OCI-LY1 (cell line): ENCODE measurements around the gene LGALS8.

Experiments used
- H2AFZ ChIP-seq: fragments of 200-600 bp; sonication (generic), shearing (Covaris generic); 2 replicates; pipeline ENCODE4 v1.6.0; 2014; ENCODE audit warnings: antibody characterized with exemption, mild to moderate bottlenecking, low read length
- H3F3A ChIP-seq: fragments of 200-600 bp; sonication (generic), shearing (Covaris generic); 2 replicates; pipeline ENCODE4 v1.6.0; 2014; ENCODE audit warnings: mild to moderate bottlenecking, antibody characterized with exemption, low read length, moderate library complexity; ENCODE audit not compliant: insufficient read depth
- H3K27ac ChIP-seq: fragments of 200-600 bp; sonication (generic); 2 replicates; pipeline ENCODE4 v1.5.1; 2014; ENCODE audit warnings: low read length, mixed run types, mild to moderate bottlenecking, low read depth; ENCODE audit not compliant: poor library complexity, severe bottlenecking
- H3K27me3 ChIP-seq: fragments of 200-600 bp; sonication (generic); 2 replicates; pipeline ENCODE4 v1.6.0; 2014; ENCODE audit warnings: antibody characterized with exemption, mild to moderate bottlenecking, low read length, moderate library complexity; ENCODE audit not compliant: insufficient read depth
- H3K36me3 ChIP-seq: fragments of 200-600 bp; sonication (generic); 2 replicates; pipeline ENCODE4 v1.6.1; 2014; ENCODE audit warnings: mild to moderate bottlenecking, antibody characterized with exemption, low read length, moderate library complexity, mixed read lengths; ENCODE audit not compliant: insufficient read depth
- H3K4me1 ChIP-seq: fragments of 200-600 bp; sonication (generic); 2 replicates; pipeline ENCODE4 v1.5.1; 2014; ENCODE audit warnings: mild to moderate bottlenecking, low read length, moderate library complexity; ENCODE audit not compliant: insufficient read depth, severe bottlenecking
- H3K4me2 ChIP-seq: fragments of 200-600 bp; sonication (generic), shearing (Covaris generic); 2 replicates; pipeline ENCODE4 v1.6.1; 2014; ENCODE audit warnings: low read length
- H3K4me3 ChIP-seq: fragments of 200-600 bp; sonication (generic); 2 replicates; pipeline ENCODE4 v1.5.1; 2014; ENCODE audit warnings: low read length, low read depth, mild to moderate bottlenecking, mixed read lengths; ENCODE audit not compliant: poor library complexity, severe bottlenecking
- H3K79me2 ChIP-seq: fragments of 200-600 bp; shearing (Covaris generic); 2 replicates; pipeline ENCODE4 v1.6.1; 2016; ENCODE audit warnings: mixed run types, low read length, mixed read lengths; ENCODE audit not compliant: insufficient read depth
- H3K9ac ChIP-seq: fragments of 200-600 bp; sonication (generic), shearing (Covaris generic); 2 replicates; pipeline ENCODE4 v1.6.1; 2014; ENCODE audit warnings: mild to moderate bottlenecking, low read length, mixed read lengths
- H3K9me2 ChIP-seq: fragments of 200-600 bp; sonication (generic), shearing (Covaris generic); 2 replicates; pipeline ENCODE4 v1.6.1; 2014; ENCODE audit warnings: low read depth, mild to moderate bottlenecking, low read length, mixed read lengths
- H3K9me3 ChIP-seq: fragments of 200-600 bp; shearing (Covaris generic); 2 replicates; pipeline ENCODE4 v1.6.1; 2014; ENCODE audit warnings: low read length, mixed read lengths
- H4K20me1 ChIP-seq: fragments of 200-600 bp; sonication (generic), shearing (Covaris generic); 2 replicates; pipeline ENCODE4 v1.6.0; 2016; ENCODE audit warnings: mild to moderate bottlenecking, low read length; ENCODE audit not compliant: insufficient read depth
- CTCF ChIP-seq: fragments of 200-600 bp; sonication (generic), shearing (Covaris generic); IDR thresholded peaks from 2 replicates; pipeline ENCODE4 v1.5.1; 2017; ENCODE audit warnings: mild to moderate bottlenecking, antibody characterized with exemption, low read length, moderate library complexity, mixed read lengths
- EZH2 ChIP-seq: fragments of 200-600 bp; sonication (generic), shearing (Covaris generic); IDR thresholded peaks from 2 replicates; pipeline ENCODE4 v1.8.0; 2017; ENCODE audit warnings: borderline replicate concordance, mixed run types, mild to moderate bottlenecking, antibody characterized with exemption, low read length, moderate library complexity, mixed read lengths

LGALS8 gene

GRCh38 chr1:236550961-236551851, 27.4 kb downstream of the LGALS8 start:
- H3F3A ChIP-seq = no peaks in the 10 kb centered on the region
- TF ChIP-seq CTCF = no peak
- no peak for TF ChIP-seq EZH2
- H3K4me3 ChIP-seq = no peak overlapping the region
- H2AFZ ChIP-seq = no peak overlapping the region
- peaks cover 96% of the 10 kb centered on the region for H3K36me3 ChIP-seq
- no peaks in the 10 kb centered on the region for H3K79me2 ChIP-seq
- H3K4me2 ChIP-seq = no peak overlapping the region
- no peak overlapping the region for H3K9ac ChIP-seq
- H3K27me3 ChIP-seq = no peaks in the 10 kb centered on the region
- H3K9me3 ChIP-seq = no peaks in the 10 kb centered on the region
- no peaks in the 10 kb centered on the region for H3K4me1 ChIP-seq
- no peaks in the 10 kb centered on the region for H3K9me2 ChIP-seq
- H3K27ac ChIP-seq = no peak overlapping the region
- no peaks in the 10 kb centered on the region for H4K20me1 ChIP-seq

- TF ChIP-seq EZH2 (no peak), CTCF (no peak)
- no peak overlapping the region for H3K27ac ChIP-seq
- H3K4me1 ChIP-seq = no peaks in the 10 kb centered on the region
- no peak overlapping the region for H3K4me3 ChIP-seq
- H2AFZ ChIP-seq = no peak overlapping the region
- H3F3A ChIP-seq = no peaks in the 10 kb centered on the region
- no peak overlapping the region for H3K9ac ChIP-seq
- no peaks in the 10 kb centered on the region for H3K9me3 ChIP-seq
- H3K79me2 ChIP-seq = no peaks in the 10 kb centered on the region
- H3K27me3 ChIP-seq = no peaks in the 10 kb centered on the region
- H4K20me1 ChIP-seq = no peaks in the 10 kb centered on the region
- H3K9me2 ChIP-seq = no peaks in the 10 kb centered on the region
- peaks cover 96% of the 10 kb centered on the region for H3K36me3 ChIP-seq
- no peak overlapping the region for H3K4me2 ChIP-seq
Measured at GRCh38 chr1:236552096-236552495, 28.3 kb downstream of the LGALS8 start.

GRCh38 chr1:236552901-236553300, 29.1 kb downstream of the LGALS8 start:
- Histone ChIP-seq H3K36me3 (peaks cover 94% of the 10 kb centered on the region), H3K9ac (no peak overlapping the region), H3K9me2 (no peaks in the 10 kb centered on the region), H2AFZ (no peak overlapping the region), H3K4me2 (no peak overlapping the region), H3K4me1 (no peaks in the 10 kb centered on the region), H3K27me3 (no peaks in the 10 kb centered on the region), H3K79me2 (no peaks in the 10 kb centered on the region), H3K9me3 (no peaks in the 10 kb centered on the region), H3K27ac (no peak overlapping the region), H3F3A (no peaks in the 10 kb centered on the region), H3K4me3 (no peak overlapping the region), H4K20me1 (no peaks in the 10 kb centered on the region)
- TF ChIP-seq CTCF = no peak
- TF ChIP-seq EZH2 = no peak
